ENCODE results near the gene FOSL2.

FOSL2 gene

GRCh38 chr2:28387082-28387960 lies 5.3 kb upstream of the FOSL2 start:
- H3K27ac ChIP-seq = no peak overlapping the region
- TF ChIP-seq ZFX (IDR thresholded peaks at IDR 0.05) = no peak
- TF ChIP-seq, protein P1, sequence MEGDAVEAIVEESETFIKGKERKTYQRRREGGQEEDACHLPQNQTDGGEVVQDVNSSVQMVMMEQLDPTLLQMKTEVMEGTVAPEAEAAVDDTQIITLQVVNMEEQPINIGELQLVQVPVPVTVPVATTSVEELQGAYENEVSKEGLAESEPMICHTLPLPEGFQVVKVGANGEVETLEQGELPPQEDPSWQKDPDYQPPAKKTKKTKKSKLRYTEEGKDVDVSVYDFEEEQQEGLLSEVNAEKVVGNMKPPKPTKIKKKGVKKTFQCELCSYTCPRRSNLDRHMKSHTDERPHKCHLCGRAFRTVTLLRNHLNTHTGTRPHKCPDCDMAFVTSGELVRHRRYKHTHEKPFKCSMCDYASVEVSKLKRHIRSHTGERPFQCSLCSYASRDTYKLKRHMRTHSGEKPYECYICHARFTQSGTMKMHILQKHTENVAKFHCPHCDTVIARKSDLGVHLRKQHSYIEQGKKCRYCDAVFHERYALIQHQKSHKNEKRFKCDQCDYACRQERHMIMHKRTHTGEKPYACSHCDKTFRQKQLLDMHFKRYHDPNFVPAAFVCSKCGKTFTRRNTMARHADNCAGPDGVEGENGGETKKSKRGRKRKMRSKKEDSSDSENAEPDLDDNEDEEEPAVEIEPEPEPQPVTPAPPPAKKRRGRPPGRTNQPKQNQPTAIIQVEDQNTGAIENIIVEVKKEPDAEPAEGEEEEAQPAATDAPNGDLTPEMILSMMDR (conservative IDR thresholded peaks at IDR 0.05) = no peak

- H3K27ac ChIP-seq = no peak overlapping the region
- no peak for TF ChIP-seq ZFX (IDR thresholded peaks at IDR 0.05)
- TF ChIP-seq, protein P1 (conservative IDR thresholded peaks at IDR 0.05) = no peak
Measured at GRCh38 chr2:28389399-28390240, 3.0 kb upstream of the FOSL2 start.

GRCh38 chr2:28390241-28390745 lies 2.4 kb upstream of the FOSL2 start:
- H3K27ac ChIP-seq = no peak overlapping the region
- TF ChIP-seq, protein P1 (conservative IDR thresholded peaks at IDR 0.05) = no peak
- TF ChIP-seq ZFX (IDR thresholded peaks at IDR 0.05) = no peak

GRCh38 chr2:28390746-28391563 lies 1.7 kb upstream of the FOSL2 start:
- TF ChIP-seq ZFX (IDR thresholded peaks at IDR 0.05) = no peak
- TF ChIP-seq, protein P1 (conservative IDR thresholded peaks at IDR 0.05) = no peak
- H3K27ac ChIP-seq = peak overlapping the region; percentile 88

GRCh38 chr2:28391564-28392296 lies 928 bp upstream of the FOSL2 start:
- peak overlapping the region; percentile 88 for H3K27ac ChIP-seq

More at GRCh38 chr2:28391564-28392296, 928 bp upstream of the FOSL2 start:
- TF ChIP-seq, protein P1 (conservative IDR thresholded peaks at IDR 0.05) = peak; percentile 69
- TF ChIP-seq ZFX (IDR thresholded peaks at IDR 0.05) = no peak

Data from C4-2B (cell line).